GM23338 (cell line): ENCODE measurements around the gene PRIMPOL. TPM values are rescaled to one million over a fixed set of nuclear protein-coding genes. Genes with fewer than 3 reads are reported as not detected.

Experiments
- ATAC-seq: fragments of 200-7000 bp; cut with Tn5 transposase; 3 replicates; pipeline ENCODE4 v1.9.1; 2020
- DNase-seq: peaks from one replicate; pipeline ENCODE4 v3.0.0-alpha.2; 2015; ENCODE audit warnings: low spot score
- H2AFZ ChIP-seq: fragments of 200-600 bp; sonication (generic); 2 replicates; pipeline ENCODE4 v1.8.0; 2016; ENCODE audit warnings: antibody characterized with exemption, mild to moderate bottlenecking, moderate library complexity
- H3F3A ChIP-seq: fragments of 200-600 bp; sonication (generic); replicated peaks from 2 replicates; pipeline ENCODE4 v1.8.0; 2017; ENCODE audit warnings: antibody characterized with exemption, mixed run types, low read depth
- H3K27ac ChIP-seq: fragments of 200-600 bp; sonication (generic); 2 replicates; pipeline ENCODE4 v1.6.1; 2016; ENCODE audit warnings: low read depth
- H3K27me3 ChIP-seq: fragments of 200-600 bp; sonication (generic); 2 replicates; pipeline ENCODE4 v1.8.0; 2016; ENCODE audit warnings: mild to moderate bottlenecking, mixed run types, moderate library complexity; ENCODE audit not compliant: insufficient read depth
- H3K36me3 ChIP-seq: fragments of 200-600 bp; sonication (generic); 2 replicates; pipeline ENCODE4 v1.8.0; 2016; ENCODE audit warnings: mild to moderate bottlenecking; ENCODE audit not compliant: insufficient read depth
- H3K4me1 ChIP-seq: fragments of 200-600 bp; sonication (generic); 2 replicates; pipeline ENCODE4 v1.8.0; 2016; ENCODE audit warnings: mild to moderate bottlenecking, moderate library complexity; ENCODE audit not compliant: insufficient read depth
- H3K4me2 ChIP-seq: fragments of 200-600 bp; sonication (generic); 2 replicates; pipeline ENCODE4 v1.7.1; 2017; ENCODE audit warnings: mixed run types
- H3K4me3 ChIP-seq: fragments of 200-600 bp; sonication (generic); 2 replicates; pipeline ENCODE4 v1.6.1; 2016; ENCODE audit warnings: mixed run types
- H3K79me2 ChIP-seq: fragments of 200-600 bp; sonication (generic); replicated peaks from 2 replicates; pipeline ENCODE4 v1.8.0; 2017; ENCODE audit warnings: mild to moderate bottlenecking; ENCODE audit not compliant: insufficient read depth
- H3K9me2 ChIP-seq: fragments of 200-600 bp; sonication (generic); 2 replicates; pipeline ENCODE4 v1.8.0; 2017; ENCODE audit not compliant: insufficient read depth
- H4K20me1 ChIP-seq: fragments of 200-600 bp; sonication (generic); replicated peaks from 2 replicates; pipeline ENCODE4 v1.8.0; 2017; ENCODE audit warnings: mild to moderate bottlenecking; ENCODE audit not compliant: insufficient read depth
- H3K27ac Mint-ChIP-seq: 2 replicates; pipeline ENCODE4 v1.8.0; 2020; ENCODE audit warnings: inconsistent platforms, mild to moderate bottlenecking, moderate library complexity, mixed read lengths
- H3K27me3 Mint-ChIP-seq: 3 replicates; pipeline ENCODE4 v1.8.0; 2022; ENCODE audit warnings: low read depth, mild to moderate bottlenecking, moderate library complexity, mixed read lengths, inconsistent platforms; ENCODE audit not compliant: insufficient read depth, poor library complexity
- H3K36me3 Mint-ChIP-seq: 3 replicates; pipeline ENCODE4 v1.8.0; 2021; ENCODE audit warnings: low read depth, mild to moderate bottlenecking, inconsistent platforms, moderate library complexity, mixed read lengths
- H3K4me1 Mint-ChIP-seq: 3 replicates; pipeline ENCODE4 v1.8.0; 2020; ENCODE audit warnings: mild to moderate bottlenecking, inconsistent platforms, mixed read lengths
- H3K4me3 Mint-ChIP-seq: 3 replicates; pipeline ENCODE4 v1.8.0; 2021; ENCODE audit warnings: moderate library complexity, mild to moderate bottlenecking, inconsistent platforms, mixed read lengths
- H3K9me3 Mint-ChIP-seq: 3 replicates; pipeline ENCODE4 v1.8.0; 2020; ENCODE audit warnings: moderate library complexity, mild to moderate bottlenecking, inconsistent platforms, mixed read lengths
- CREB1 ChIP-seq: fragments of 250-450 bp; sonication (Bioruptor Pico); IDR thresholded peaks from 2 replicates; pipeline ENCODE4 v1.5.0; 2020; ENCODE audit warnings: low read depth, mild to moderate bottlenecking, moderate library complexity
- CTCF ChIP-seq, 2 experiments: fragments of 200-600 bp in 1 of 2; sonication (generic) in 1 of 2; conservative IDR thresholded peaks; 2 replicates each; pipeline versions ENCODE4 v1.5.1 to v1.6.1; 2016 to 2017; ENCODE audit warnings: antibody characterized with exemption in 2 of 2, low read depth in 2 of 2, mild to moderate bottlenecking in 2 of 2, moderate library complexity in 1 of 2
- ETS1 ChIP-seq: IDR thresholded peaks from 2 replicates; pipeline ENCODE4 v1.6.1; 2016; ENCODE audit warnings: antibody characterized with exemption
- EZH2 ChIP-seq: fragments of 200-600 bp; sonication (generic); IDR thresholded peaks from one replicate; pipeline ENCODE4 v1.8.0; 2017; ENCODE audit warnings: antibody characterized with exemption, mild to moderate bottlenecking, low read depth; ENCODE audit not compliant: unreplicated experiment
- EZH2phosphoT487 ChIP-seq: fragments of 200-600 bp; sonication (generic); IDR thresholded peaks from one replicate; pipeline ENCODE4 v1.8.1; 2018; ENCODE audit warnings: antibody characterized with exemption; ENCODE audit not compliant: unreplicated experiment
- JUNB ChIP-seq: IDR thresholded peaks from one replicate; pipeline ENCODE4 v1.6.1; 2016; ENCODE audit warnings: antibody characterized with exemption; ENCODE audit not compliant: unreplicated experiment
- NANOG ChIP-seq: IDR thresholded peaks from 2 replicates; pipeline ENCODE4 v1.6.1; 2016; ENCODE audit warnings: antibody characterized with exemption, borderline replicate concordance
- POLR2AphosphoS5 ChIP-seq: IDR thresholded peaks from 2 replicates; pipeline ENCODE4 v1.6.1; 2016; ENCODE audit warnings: antibody characterized with exemption, low read depth
- REST ChIP-seq: IDR thresholded peaks from one replicate; pipeline ENCODE4 v1.6.1; 2018; ENCODE audit warnings: antibody characterized with exemption; ENCODE audit not compliant: unreplicated experiment
- STAT1 ChIP-seq: IDR thresholded peaks from one replicate; pipeline ENCODE4 v1.6.1; 2016; ENCODE audit warnings: antibody characterized with exemption; ENCODE audit not compliant: unreplicated experiment
- ZNF114 ChIP-seq: fragments of 250-450 bp; sonication (Bioruptor Pico); IDR thresholded peaks from 2 replicates; pipeline ENCODE4 v1.5.0; 2020; ENCODE audit warnings: mild to moderate bottlenecking, moderate library complexity
- ZNF331 ChIP-seq: fragments of 250-450 bp; sonication (Bioruptor Pico); IDR thresholded peaks from 2 replicates; pipeline ENCODE4 v1.5.0; 2020; ENCODE audit warnings: low read depth, mild to moderate bottlenecking, moderate library complexity
- ZNF462 ChIP-seq: fragments of 250-450 bp; sonication (Bioruptor Pico); IDR thresholded peaks from 2 replicates; pipeline ENCODE4 v1.5.0; 2020; ENCODE audit warnings: mild to moderate bottlenecking, moderate library complexity
- polyA plus RNA-seq: library from polyadenylated mRNA; unstranded; fragments of >200 nt; fragmentation: Nextera tagmentation; extraction: Ambion mirVana; gene quantifications from 2 replicates; pipeline ENCODE4 v1.2.1, GENCODE V29; 2016
- total RNA-seq: library from RNA; depleted of rRNA; stranded (reverse); fragments of >200 nt; shearing (Covaris generic); gene quantifications from 2 replicates; pipeline ENCODE4 v1.2.3, GENCODE V29; 2014

The PRIMPOL gene
- total and polyA plus RNA-seq, 2 experiments from 2014 or later: 3.5 to 9.6 TPM

GRCh38 chr4:184713887-184714286 is 64.3 kb downstream of the PRIMPOL start (continued):
- no peak for TF ChIP-seq EZH2
- no peak for TF ChIP-seq JUNB
- no peak for TF ChIP-seq NANOG
- no peak for TF ChIP-seq POLR2AphosphoS5

GRCh38 chr4:184715526-184715925 is 66.0 kb downstream of the PRIMPOL start:
- Histone ChIP-seq H3K4me3 (no peak overlapping the region), H3K4me1 (no peaks in the 10 kb centered on the region), H2AFZ (no peak overlapping the region), H3K27ac (no peak overlapping the region), H3K27me3 (no peaks in the 10 kb centered on the region), H3F3A (no peaks in the 10 kb centered on the region), H3K9me2 (no peaks in the 10 kb centered on the region), H3K4me2 (no peak overlapping the region), H3K79me2 (peaks cover 33% of the 10 kb centered on the region), H4K20me1 (peaks cover 28% of the 10 kb centered on the region), H3K36me3 (peaks cover 44% of the 10 kb centered on the region)
- no peaks in the 10 kb centered on the region for H3K9me3 Mint-ChIP-seq
- TF ChIP-seq EZH2phosphoT487: no peak
- TF ChIP-seq ZNF331: no peak
- no peak for TF ChIP-seq NANOG
- TF ChIP-seq CTCF (conservative IDR thresholded peaks at IDR 0.05; ENCODE audit: low read depth in 2 of 2): no peak
- no peak for TF ChIP-seq ETS1
- no peak for TF ChIP-seq STAT1
- no peak for TF ChIP-seq EZH2
- TF ChIP-seq ZNF114 (CRISPR knock-in tag): no peak
- TF ChIP-seq REST: no peak
- no peak for TF ChIP-seq CREB1 (CRISPR knock-in tag)
- no peak for TF ChIP-seq JUNB
- no peak for TF ChIP-seq POLR2AphosphoS5
- TF ChIP-seq ZNF462 (CRISPR knock-in tag): no peak
- peaks cover 83% of the 10 kb centered on the region for H3K36me3 Mint-ChIP-seq
- no peaks in the 10 kb centered on the region for H3K4me1 Mint-ChIP-seq
- H3K27me3 Mint-ChIP-seq: peaks cover 4% of the 10 kb centered on the region
- no peak overlapping the region for H3K4me3 Mint-ChIP-seq
- DNase-seq (no peak), ATAC-seq (no peak)
- no peak overlapping the region for H3K27ac Mint-ChIP-seq
